ENCODE results near the gene CMTM1.

DNA sequence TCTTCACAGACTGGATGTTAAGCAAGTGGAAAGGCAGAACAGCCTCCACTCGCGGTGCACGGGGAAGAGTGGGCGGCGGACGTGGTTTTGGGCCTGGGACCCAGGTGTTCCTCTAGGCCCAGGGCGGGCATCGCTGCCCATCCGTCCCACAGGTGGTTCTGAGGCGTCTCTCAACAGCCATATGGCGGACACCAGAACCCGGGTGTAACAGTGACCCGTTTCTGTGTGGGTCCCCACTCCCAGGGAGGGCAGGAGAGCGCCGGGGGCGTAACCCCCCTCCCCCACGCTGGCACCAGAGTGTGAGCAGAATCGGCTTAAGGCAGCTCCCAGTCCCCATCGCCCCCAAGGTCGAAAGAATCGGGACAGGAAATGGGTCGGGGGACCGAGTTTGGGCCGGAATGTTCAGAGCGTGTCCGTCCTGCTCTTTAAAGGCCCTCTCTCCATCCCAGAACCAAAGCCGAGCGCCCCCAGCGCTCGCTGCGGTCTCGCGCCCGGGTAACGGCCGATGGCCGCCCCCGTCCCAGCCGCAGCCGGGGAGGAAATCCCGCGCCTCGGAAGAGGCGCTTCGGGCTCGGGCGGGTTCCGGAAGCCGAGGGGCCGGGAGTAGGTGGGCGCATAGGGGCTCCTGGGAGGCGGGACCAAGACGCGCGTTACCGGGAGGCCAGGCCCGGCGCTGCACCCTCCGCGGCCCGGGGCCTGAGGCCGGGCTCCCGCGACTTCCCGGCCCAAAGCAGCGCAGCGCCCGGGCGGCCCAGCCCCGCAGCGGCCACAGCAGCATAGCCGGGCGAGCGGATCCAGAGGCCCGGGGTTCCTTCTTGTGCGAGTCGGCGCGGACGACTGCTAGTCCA, 16.7 kb upstream of the CMTM1 start, which contains the start of gene TK2:
- TF ChIP-seq SIN3A (IDR thresholded peaks at IDR 0.05; ENCODE audit: borderline replicate concordance, insufficient read depth, low read depth, low read length) (no peak), POLR2AphosphoS5 (IDR thresholded peaks at IDR 0.05; ENCODE audit: low read depth, low read length) (peak; percentile 78)
- TF ChIP-seq, protein P1, sequence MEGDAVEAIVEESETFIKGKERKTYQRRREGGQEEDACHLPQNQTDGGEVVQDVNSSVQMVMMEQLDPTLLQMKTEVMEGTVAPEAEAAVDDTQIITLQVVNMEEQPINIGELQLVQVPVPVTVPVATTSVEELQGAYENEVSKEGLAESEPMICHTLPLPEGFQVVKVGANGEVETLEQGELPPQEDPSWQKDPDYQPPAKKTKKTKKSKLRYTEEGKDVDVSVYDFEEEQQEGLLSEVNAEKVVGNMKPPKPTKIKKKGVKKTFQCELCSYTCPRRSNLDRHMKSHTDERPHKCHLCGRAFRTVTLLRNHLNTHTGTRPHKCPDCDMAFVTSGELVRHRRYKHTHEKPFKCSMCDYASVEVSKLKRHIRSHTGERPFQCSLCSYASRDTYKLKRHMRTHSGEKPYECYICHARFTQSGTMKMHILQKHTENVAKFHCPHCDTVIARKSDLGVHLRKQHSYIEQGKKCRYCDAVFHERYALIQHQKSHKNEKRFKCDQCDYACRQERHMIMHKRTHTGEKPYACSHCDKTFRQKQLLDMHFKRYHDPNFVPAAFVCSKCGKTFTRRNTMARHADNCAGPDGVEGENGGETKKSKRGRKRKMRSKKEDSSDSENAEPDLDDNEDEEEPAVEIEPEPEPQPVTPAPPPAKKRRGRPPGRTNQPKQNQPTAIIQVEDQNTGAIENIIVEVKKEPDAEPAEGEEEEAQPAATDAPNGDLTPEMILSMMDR (IDR thresholded peaks at IDR 0.05), result no peak; the same call in 1 of the 2 replicates
- TF ChIP-seq, protein P2, sequence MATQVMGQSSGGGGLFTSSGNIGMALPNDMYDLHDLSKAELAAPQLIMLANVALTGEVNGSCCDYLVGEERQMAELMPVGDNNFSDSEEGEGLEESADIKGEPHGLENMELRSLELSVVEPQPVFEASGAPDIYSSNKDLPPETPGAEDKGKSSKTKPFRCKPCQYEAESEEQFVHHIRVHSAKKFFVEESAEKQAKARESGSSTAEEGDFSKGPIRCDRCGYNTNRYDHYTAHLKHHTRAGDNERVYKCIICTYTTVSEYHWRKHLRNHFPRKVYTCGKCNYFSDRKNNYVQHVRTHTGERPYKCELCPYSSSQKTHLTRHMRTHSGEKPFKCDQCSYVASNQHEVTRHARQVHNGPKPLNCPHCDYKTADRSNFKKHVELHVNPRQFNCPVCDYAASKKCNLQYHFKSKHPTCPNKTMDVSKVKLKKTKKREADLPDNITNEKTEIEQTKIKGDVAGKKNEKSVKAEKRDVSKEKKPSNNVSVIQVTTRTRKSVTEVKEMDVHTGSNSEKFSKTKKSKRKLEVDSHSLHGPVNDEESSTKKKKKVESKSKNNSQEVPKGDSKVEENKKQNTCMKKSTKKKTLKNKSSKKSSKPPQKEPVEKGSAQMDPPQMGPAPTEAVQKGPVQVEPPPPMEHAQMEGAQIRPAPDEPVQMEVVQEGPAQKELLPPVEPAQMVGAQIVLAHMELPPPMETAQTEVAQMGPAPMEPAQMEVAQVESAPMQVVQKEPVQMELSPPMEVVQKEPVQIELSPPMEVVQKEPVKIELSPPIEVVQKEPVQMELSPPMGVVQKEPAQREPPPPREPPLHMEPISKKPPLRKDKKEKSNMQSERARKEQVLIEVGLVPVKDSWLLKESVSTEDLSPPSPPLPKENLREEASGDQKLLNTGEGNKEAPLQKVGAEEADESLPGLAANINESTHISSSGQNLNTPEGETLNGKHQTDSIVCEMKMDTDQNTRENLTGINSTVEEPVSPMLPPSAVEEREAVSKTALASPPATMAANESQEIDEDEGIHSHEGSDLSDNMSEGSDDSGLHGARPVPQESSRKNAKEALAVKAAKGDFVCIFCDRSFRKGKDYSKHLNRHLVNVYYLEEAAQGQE (IDR thresholded peaks at IDR 0.05; ENCODE audit: insufficient read depth in 1 of 2, low read depth in 2 of 2, low read length in 1 of 2), result no peak

Data from Panc1 (cell line).